HG03066 (cell line): ENCODE data around the gene MBLAC1.
A peak's percentile ranks its signal among the peaks of the same experiment; 100 is the strongest.

Experiments used
- ATAC-seq: cut with Tn5 transposase; IDR thresholded peaks from one replicate; pipeline ENCODE4 v1.9.1; 2021; ENCODE audit warnings: low read depth; ENCODE audit not compliant: unreplicated experiment

The MBLAC1 gene

GRCh38 chr7:100095289-100095688 is 31.5 kb upstream of the MBLAC1 start:
- ATAC-seq: no peak

GRCh38 chr7:100095704-100096103 is 31.1 kb upstream of the MBLAC1 start:
- no peak for ATAC-seq

GRCh38 chr7:100098913-100099312 is 27.9 kb upstream of the MBLAC1 start:
- ATAC-seq: no peak

DNA sequence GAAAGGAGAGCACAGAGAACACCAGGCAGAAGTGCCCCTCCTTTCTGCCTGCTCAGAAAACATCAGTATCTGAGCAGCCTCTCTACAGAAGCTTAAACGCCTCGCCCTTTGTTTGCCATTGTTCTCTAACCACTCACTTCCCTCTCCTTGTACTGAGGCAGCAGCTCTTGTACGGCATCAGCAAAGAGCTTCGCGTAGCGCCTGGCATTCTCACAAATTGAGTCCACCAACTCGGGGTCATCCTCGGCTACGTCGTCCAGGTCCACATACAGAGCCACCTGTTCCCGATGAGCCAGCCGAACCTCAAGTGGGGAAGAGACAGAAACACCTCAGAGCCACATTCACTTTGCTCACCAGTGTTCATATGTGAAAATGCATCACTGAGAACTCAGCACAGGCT is 27.3 kb upstream of the MBLAC1 start:
- no peak for ATAC-seq

- peak; percentile 63 for ATAC-seq
Measured at GRCh38 chr7:100100420-100101015, 26.2 kb upstream of the MBLAC1 start.

DNA sequence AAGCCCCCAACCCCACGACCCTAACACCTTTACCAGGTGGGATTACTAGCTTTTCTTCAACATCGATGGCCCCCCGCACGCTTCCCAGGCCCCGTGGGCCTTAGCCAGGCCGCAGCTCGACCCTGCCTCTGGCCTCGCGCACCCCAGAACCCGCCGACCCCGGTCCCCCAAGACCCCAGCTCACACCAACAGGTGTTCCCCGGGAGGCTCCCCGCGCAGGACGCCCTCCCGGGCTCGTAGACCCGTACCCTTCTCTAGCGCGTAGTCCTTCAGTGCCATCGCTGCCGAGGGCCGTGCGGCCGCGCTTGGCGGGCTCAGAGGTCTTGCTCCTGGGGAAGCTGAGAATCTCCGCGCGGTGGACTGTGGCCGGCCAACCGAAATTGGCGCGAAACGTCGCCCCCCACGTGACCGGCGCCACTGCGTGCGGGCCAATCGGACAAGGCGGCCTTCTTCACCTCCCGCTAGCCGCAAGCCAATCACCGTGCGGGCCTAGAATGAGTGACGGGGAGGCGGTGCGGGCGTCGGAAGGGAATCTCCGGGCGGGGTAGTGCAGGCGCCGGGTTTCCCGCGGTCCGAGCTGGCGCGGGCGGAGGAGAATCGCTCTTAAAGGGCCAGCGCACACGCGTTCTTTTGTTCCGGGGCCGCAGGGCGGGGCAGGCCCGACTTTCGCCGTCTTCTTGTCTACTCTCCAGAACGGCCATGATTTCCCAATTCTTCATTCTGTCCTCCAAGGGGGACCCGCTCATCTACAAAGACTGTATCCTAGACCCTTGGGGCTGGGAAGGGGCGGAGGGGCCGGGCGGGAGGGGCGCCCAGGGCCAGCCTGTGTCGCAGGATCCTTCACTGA is 25.5 kb upstream of the MBLAC1 start, which contains the start of the genes AP4M1 and MCM7:
Gene AP4M1 (plus strand): TSS at position 628 of the 847 bp plus-strand sequence. CDS start 72 bp downstream, at position 700.
Gene MCM7 (minus strand): TSS at position 382 of the 847 bp plus-strand sequence. CDS start 103 bp downstream, at position 279.
- ATAC-seq: peak; percentile 84

GRCh38 chr7:100102950-100103840 is 23.6 kb upstream of the MBLAC1 start:
- no peak for ATAC-seq

- no peak for ATAC-seq
Measured at GRCh38 chr7:100105534-100105933, 21.2 kb upstream of the MBLAC1 start.

- ATAC-seq: no peak
Measured at GRCh38 chr7:100106633-100107032, 20.1 kb upstream of the MBLAC1 start.

- ATAC-seq: no peak
Measured at GRCh38 chr7:100107125-100107737, 19.5 kb upstream of the MBLAC1 start.

DNA sequence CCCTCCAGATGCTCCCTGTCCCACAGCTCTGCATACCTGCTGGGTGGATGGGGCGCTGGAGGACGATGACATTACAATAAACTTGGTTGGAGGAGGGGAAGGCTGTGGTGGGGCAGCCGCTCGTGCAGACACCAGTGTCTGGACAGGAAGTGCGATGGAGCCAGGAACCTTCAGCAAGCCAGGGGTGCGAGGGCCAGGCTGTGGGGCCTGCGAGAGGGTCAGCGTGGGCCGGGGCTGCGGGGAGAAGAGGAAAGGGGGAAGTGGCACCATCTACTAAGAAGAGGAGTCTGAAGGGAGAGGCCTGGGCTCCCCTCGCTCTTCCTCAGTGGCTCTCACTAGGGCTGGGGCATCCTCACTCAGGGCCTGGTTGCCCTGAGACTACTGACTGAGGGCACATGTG is 18.9 kb upstream of the MBLAC1 start:
- no peak for ATAC-seq

DNA sequence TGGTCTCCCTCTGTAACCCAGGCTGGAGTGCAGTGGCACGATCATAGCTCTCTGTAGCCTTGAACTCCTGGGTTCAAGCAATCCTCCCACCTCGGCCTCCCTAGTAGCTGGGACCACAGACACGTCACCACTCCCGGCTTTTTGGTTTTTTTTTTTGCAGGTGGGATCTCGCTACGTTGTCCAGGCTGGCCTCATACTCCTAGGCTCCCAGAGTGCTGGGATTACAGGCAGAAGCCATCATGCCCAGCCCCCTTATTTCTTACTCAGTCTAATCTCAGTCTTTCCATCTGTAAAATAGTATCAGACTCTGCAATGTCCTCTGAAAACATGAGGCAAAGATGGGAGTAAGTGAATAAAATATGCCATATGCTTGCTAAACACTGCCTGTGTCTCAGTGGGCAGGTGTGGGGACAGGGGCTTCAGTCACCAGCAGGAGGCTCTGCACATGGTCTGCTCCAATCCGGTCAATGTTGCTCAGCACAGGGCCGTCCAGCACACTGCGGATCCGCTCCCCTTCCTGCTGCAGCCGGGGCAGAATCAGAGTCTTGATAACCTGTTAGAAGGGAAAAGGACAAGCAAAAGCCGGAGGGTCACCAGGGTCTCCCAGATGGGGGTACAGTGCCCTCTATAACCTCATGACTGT is 17.1 kb upstream of the MBLAC1 start:
- ATAC-seq: no peak

- ATAC-seq: no peak
Measured at GRCh38 chr7:100111156-100111555, 15.6 kb upstream of the MBLAC1 start.

- no peak for ATAC-seq
Measured at GRCh38 chr7:100111914-100112313, 14.9 kb upstream of the MBLAC1 start.

DNA sequence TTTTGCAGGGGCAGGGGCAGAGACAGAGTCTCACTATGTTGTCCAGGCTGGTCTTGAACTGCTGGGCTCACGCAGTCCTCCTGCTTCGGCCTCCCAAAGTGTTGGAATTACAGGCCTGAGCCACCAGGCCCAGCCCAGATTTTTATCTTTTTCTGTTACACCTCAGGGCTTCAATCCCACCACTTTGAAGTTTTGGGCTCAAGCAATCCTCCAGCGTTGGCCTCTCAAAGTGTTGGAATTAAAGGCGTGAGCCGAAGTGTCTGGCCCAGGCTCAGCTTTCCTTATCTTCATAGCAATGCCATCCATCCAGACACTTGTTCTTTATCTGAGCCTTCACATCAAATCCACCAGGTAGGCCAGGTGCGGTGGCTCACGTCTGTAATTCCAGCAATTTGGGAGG is 11.7 kb upstream of the MBLAC1 start:
- no peak for ATAC-seq

- no peak for ATAC-seq
Measured at GRCh38 chr7:100118388-100119071, 8.2 kb upstream of the MBLAC1 start.

DNA sequence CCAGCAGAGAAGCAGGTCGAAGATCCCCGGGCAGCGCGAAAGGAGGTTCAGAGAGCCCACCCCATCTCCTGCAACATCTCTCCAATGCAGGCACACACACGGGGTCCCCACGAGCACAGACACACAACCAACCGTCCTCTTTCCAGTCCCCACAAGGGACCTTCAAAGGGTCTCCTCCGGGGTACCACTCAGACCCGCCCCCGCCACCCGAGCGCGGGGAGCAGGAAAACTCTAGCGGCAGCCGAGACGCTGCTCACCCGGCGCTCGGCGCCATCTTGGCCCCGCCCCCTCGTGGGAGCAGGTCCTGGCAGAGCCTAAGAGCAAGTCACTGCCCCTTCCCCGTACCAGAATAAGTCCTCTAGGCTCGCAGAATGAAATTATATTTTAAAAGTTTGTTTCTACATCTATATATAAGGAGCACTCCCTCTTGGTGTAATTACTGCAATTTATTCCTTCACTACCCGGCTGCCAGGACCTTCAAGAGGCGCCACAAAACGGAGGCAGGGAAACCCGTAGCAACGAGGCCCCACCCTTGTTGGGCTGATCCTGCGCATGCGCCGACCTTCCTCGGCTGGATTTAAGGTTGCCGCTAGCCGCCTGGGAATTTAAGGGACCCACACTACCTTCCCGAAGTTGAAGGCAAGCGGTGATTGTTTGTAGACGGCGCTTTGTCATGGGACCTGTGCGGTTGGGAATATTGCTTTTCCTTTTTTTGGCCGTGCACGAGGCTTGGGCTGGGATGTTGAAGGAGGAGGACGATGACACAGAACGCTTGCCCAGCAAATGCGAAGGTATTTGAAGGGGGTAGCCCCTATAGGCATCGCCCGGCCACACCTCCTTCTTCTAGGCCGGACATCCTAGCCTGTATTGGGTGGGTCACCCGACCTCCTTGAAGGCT is 7.4 kb upstream of the MBLAC1 start, which contains the start of the genes CNPY4 and TAF6:
Gene CNPY4 (plus strand): TSS at position 563 of the 898 bp plus-strand sequence. CDS start 111 bp downstream, at position 674.
Gene TAF6 (minus strand): TSS at position 287 of the 898 bp plus-strand sequence. CDS start 5,149 bp downstream, outside the sequence.
- peak; percentile 71 for ATAC-seq
